Adipose tissue (tissue), 3 donors: Measurements from ENCODE around the gene IFT122. TPM values are rescaled to one million over a fixed set of nuclear protein-coding genes. Genes with fewer than 3 reads are reported as not detected.

ENCODE experiments used
- H3K27ac ChIP-seq: one replicate; pipeline ENCODE4 v1.5.1; 2013; ENCODE audit warnings: low read depth, low read length
- WGBS, 3 donors: extraction: QIAGEN DNeasy Blood & Tissue Kit; methylation state at CpG; one replicate each; pipeline ENCODE4 v1.1.7; 2013; 5-methylcytosine and 5-hydroxymethylcytosine counted together
- polyA plus RNA-seq, 3 donors: library from polyadenylated mRNA; stranded (reverse); fragments of 200-250 nt; gene quantifications; one replicate each; pipeline ENCODE4 v1.2.3, GENCODE V29; 2013
- donor health status: healthy with polysubstance abuse.
- donor health status: Bipolar disorder and iron deficiency.
- donor health status: healthy.

Gene IFT122
- polyA plus RNA-seq, 3 donors, result 14.1 to 19.0 (median 15.6) TPM

- WGBS, 3 donors, result 75 to 93% (median 81%) methylated on average over 31 of the region's 31 CpGs
- H3K27ac ChIP-seq, result no peak overlapping the region
Measured at GRCh38 chr3:129556890-129557547, 117.0 kb downstream of the IFT122 start.

GRCh38 chr3:129557548-129557894, 117.5 kb downstream of the IFT122 start:
- H3K27ac ChIP-seq, result no peak overlapping the region

DNA sequence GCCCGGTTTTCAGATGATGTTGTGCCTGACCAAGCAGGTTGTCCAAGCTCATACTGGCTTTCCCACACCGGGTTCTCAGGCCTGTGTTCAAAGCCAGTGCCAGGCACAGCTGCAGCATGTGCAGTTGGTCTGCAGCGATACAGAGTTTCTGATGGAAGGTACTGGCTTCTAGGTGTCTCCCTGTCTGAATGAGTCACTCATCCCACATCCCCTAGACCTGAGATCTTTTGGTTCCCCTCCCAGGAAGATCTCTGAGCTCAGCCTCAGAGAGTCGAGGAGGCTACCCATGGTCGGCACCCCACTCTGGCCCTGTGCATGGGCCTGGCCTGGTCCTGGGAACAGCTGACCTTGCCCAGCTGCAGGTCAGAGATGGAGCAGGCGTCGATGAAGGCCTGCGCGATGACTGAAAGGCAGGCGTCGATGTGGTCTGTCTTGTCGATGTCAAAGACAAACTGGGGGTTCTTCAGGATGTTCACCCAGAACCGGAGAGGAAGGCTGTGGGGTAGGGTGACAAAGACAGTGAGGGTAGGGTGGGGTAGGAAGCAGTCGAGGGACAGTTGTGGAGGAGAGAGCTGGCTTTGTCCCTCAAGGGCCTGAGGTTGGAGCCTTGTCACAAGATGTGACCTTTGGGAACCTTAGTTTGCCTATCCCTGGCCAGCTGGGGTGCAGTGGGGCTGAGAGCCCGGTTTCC, 118.2 kb downstream of the IFT122 start:
- 78 to 87% (median 79%) methylated on average over 15 of the region's 15 CpGs for WGBS, 3 donors
- H3K27ac ChIP-seq, result no peak overlapping the region

More at GRCh38 chr3:129557548-129557894, 117.5 kb downstream of the IFT122 start:
- WGBS, 3 donors, result 58 to 77% (median 64%) methylated on average over 11 of the region's 11 CpGs

DNA sequence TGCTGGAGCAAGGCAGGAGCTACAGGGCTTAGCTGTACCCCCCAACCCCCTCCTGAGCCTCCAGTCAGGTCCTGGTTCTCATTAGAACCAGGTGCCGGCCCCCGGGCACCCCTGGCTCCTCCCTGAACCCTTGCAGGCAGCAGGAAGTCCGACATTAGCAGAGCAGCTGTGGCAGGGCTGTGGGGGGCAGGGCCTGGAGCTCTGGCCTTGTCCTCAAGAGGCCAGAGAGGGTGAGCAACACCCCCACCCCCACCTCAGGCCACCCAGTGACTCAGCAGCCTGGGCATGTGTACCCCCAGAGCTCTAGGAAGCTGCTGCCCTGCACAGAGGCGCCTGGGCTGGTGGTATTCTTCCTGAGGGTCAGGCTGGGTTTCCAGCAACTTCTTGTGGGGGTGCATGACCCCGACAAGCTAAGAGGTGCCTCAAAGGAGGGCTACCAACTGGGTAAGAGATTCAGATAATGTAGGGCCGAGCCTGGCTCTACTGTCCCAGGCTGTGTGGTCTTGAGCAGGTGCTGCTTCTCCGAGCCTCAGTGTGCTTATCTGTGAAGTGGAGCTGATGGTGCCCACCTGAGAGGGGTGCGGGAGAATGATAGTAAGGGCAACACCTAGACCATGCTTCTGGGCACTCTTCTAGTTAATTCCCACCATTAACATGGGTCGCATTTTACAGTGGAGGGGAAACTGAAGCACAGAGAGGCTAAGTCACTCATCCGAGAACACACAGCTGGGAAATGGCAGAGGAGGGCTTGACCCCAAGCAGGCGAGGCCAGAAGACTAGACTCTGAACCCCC, 118.9 kb downstream of the IFT122 start:
- WGBS, 3 donors, result 66 to 75% (median 74%) methylated on average over 11 of the region's 11 CpGs
- H3K27ac ChIP-seq, result no peak overlapping the region

DNA sequence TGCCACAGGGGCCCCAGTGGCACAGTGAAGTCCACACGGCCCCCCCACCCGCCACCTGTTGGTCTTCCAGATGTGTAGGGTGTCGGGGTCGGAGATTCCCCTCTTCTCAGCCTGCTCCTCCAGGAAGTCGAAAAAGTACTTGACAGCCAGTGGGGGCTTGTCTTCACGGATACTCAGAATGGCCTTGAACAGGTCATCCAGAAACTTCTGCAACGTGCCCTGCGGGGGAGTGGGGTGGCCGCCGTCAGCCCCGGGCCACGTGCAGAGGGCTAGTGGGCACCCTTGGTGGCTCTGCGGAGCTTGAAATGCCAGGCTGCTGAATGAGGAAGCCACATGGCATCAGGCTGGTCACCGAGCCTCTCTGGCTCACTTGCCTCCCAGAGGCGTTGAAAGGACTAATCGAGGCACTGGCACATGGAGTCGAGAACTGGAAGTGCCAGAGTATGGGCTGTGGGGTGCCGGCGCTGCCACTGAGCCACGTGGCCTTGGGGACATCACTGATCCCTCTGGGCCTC, 119.6 kb downstream of the IFT122 start:
- WGBS, 3 donors, result 86 to 91% (median 88%) methylated on average over 20 of the region's 20 CpGs
- no peak overlapping the region for H3K27ac ChIP-seq

DNA sequence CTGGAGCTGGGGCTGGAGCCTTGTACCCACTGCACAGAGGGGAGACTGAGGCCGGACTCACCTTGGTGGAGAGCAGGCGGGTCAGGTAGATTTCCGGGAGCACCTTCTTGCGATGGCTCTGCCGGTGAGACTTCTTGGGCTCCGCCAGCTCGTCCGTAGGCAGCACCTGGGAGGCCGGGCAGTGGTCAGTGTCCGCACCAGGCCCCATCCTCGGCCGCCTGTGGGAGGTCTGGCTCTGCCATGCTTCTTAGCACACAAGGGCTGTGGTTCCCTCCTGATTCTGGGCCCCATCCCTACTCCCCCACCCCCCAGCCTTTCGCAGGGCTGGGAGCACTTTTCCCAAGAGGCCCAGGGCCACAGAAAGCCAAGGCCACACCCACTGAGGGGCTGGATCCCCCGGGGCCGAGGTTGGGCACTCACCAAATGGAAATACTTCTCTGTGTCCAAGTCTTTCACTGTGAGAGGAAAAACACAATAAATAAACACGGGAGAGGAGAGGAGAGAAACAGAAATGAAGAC, 120.3 kb downstream of the IFT122 start:
- H3K27ac ChIP-seq, result no peak overlapping the region
- 63 to 76% (median 72%) methylated on average over 16 of the region's 16 CpGs for WGBS, 3 donors

DNA sequence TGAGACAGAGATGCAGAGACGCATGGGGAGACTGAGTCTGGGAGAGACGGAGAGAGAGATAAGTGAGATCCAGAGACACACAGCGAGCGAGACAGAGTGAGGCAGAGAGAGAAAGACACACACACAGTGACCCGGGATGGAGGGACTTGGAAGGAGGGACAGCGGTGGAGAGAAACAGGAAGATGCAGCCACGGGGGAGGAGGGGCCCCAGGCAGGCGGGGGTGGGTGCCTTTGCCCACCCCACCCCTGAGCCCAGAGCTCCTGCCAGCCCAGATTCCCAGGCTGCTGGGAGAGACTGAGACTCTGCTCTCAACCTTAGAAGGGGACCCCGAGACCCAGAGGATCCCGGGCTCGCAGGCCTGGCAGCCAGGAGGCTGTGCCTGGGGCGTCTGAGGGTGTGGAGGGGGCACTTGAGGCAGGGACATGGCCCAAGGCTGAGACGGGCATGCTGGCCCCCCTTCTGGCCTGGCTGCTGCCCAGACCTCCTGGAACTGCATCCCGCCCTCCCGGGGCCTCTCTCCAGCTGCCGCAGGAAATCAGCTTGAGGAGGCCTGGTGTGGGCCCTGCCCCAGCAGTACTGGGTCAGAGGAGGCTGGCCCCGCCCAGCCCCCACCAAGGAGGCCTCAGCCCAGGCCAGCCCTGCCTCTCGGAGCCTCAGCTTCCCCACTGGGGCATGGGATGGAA, 121.0 kb downstream of the IFT122 start:
- peak overlapping the region; percentile 43 for H3K27ac ChIP-seq

GRCh38 chr3:129561619-129562248, 121.7 kb downstream of the IFT122 start:
- 75 to 83% (median 76%) methylated on average over 18 of the region's 18 CpGs for WGBS, 3 donors
- H3K27ac ChIP-seq, result no peak overlapping the region

More for the DNA sequence above, 121.0 kb downstream of the IFT122 start:
- WGBS, 3 donors, result 28 to 52% (median 37%) methylated on average over 17 to 18 of the region's 18 CpGs

- H3K27ac ChIP-seq, result no peak overlapping the region
- WGBS, 3 donors, result 88 to 91% (median 89%) methylated on average over 19 of the region's 19 CpGs
Measured at GRCh38 chr3:129562803-129563202, 122.8 kb downstream of the IFT122 start.

DNA sequence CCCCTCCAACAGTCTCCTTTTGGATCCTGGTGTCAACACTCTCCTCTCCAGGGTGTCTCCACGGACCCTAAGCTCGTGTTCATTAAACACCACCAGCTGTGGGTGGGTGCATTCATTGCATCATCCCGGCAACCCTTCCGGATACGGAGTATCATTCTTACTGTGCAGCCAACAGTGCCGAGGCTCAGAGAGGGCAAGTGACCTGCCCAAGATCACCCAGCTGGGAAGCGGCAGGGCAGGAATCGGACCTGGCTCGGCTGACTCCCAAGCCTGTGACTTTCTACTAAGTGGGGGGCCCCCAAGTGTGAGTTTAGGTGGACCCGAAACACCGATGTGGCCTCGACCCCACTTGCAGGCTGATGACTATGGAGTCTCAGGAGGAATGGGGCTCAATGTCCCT, 123.3 kb downstream of the IFT122 start:
- H3K27ac ChIP-seq, result no peak overlapping the region
- WGBS, 3 donors, result 75 to 95% (median 81%) methylated on average over 12 of the region's 12 CpGs

DNA sequence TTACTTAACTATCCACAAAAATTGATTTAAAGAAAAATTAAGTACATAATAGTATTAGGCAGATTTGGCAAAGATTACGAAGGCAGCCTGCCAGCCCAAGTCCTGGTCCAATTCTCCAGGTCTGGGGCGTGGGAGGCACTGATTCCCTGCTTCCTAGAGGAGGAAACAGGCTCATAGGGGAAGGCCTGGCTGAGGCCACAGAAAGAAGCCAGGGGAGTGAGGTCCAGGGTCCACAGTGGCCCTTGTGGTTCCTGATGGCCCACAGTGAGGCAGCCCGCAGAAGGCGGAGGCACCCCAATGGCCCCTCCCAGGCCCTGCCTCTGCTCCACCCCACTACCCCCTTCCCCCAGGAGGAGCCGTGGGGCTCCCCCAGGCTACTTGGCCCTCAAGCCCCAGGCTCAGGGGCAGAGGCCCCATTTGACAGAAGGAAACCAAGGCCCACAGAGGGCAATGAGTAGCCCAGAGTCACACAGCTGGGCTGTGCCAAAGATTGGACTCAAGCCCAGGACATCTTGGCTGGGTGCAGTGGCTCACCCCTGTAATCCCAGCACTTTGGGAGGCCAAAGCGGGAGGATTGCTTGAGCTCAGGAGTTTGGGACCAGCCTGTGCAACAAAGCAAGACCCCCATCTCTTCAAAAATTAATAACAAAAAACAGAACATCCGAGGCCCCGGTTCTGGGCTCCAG, 124.0 kb downstream of the IFT122 start:
- 50 to 63% (median 60%) methylated on average over 8 of the region's 8 CpGs for WGBS, 3 donors

GRCh38 chr3:129564981-129565644, 125.1 kb downstream of the IFT122 start:
- 89 to 94% (median 92%) methylated on average over 21 of the region's 21 CpGs for WGBS, 3 donors
- no peak overlapping the region for H3K27ac ChIP-seq

More for the DNA sequence above, 124.0 kb downstream of the IFT122 start:
- H3K27ac ChIP-seq, result no peak overlapping the region

GRCh38 chr3:129565902-129566301, 125.9 kb downstream of the IFT122 start:
- H3K27ac ChIP-seq, result no peak overlapping the region
- WGBS, 3 donors, result 93 to 95% (median 93%) methylated on average over 7 of the region's 7 CpGs

- 72 to 79% (median 77%) methylated on average over 18 of the region's 18 CpGs for WGBS, 3 donors
Measured at GRCh38 chr3:129567176-129567705, 127.2 kb downstream of the IFT122 start.

DNA sequence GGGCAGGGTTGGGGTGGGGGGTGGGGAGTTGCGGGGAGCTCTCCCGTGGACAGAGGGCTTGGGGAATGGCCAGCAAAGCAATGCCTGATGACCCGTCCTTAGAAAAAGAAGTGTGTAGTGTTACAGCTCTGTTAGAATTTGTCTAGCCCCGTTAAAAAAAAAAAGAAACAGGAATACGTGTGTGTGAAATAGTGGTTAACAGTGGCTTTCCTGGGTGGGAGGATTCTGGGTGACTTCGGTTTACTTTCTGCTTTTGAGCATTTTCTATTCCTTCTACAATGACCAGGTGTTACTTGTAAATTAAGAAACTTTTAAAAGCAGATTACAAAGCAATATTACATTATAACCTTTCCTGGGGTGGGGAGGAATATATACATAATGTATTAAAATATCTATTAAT, 127.9 kb downstream of the IFT122 start:
- H3K27ac ChIP-seq, result no peak overlapping the region
- 43 to 71% (median 48%) methylated on average over 6 of the region's 6 CpGs for WGBS, 3 donors

More at GRCh38 chr3:129567176-129567705, 127.2 kb downstream of the IFT122 start:
- no peak overlapping the region for H3K27ac ChIP-seq

DNA sequence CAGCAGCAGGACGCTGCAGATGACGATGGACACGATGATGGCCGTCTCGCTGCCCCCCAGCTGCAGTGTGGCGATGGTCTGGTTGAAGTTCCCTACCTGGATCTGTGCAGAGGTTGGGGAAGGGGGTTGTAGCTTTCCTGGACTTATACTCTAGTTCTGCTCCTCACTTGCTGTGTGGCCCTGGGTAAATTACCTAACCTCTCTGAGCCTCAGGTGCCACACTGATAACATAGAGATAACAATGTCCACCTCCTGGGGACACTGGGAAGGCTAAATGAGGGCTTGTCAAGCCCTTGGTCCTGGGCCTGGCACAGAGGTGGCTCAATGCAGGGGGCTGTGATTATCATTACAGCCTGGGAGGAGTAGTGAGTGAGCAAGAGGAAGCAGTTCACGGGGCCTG, 129.8 kb downstream of the IFT122 start:
- no peak overlapping the region for H3K27ac ChIP-seq
- 85 to 93% (median 91%) methylated on average over 7 of the region's 7 CpGs for WGBS, 3 donors
